BLaER1 treated with 17β-estradiol and CSF1 and Interleukin-3, amounts not matched to agents 10 nM and 100 nM (cell line): ENCODE measurements around the gene FBXO10.
"Not testable (repeated sequence)": the region's sequence is repeated elsewhere in the genome, so short reads cannot be mapped to it uniquely, and the experiment has no call there.

Experiments used
- H3K27ac ChIP-seq, 11 experiments: shearing (Covaris generic); formaldehyde crosslinking; 2 replicates each; pipeline ENCODE4 v1.8.1; 2022
- H3K27me3 ChIP-seq, 11 experiments: shearing (Covaris generic); formaldehyde crosslinking; 2 replicates each; pipeline ENCODE4 v1.8.1; 2022
- H3K36me3 ChIP-seq, 11 experiments: shearing (Covaris generic); formaldehyde crosslinking; 2 replicates each; pipeline ENCODE4 v1.8.1; 2022
- H3K4me1 ChIP-seq, 10 experiments: shearing (Covaris generic); formaldehyde crosslinking; 2 replicates each; pipeline ENCODE4 v1.8.1; 2022
- H3K4me2 ChIP-seq, 11 experiments: shearing (Covaris generic); formaldehyde crosslinking; 2 replicates each; pipeline ENCODE4 v1.8.1; 2022
- H3K4me3 ChIP-seq, 10 experiments: shearing (Covaris generic); formaldehyde crosslinking; 2 replicates each; pipeline ENCODE4 v1.8.1; 2022
- H3K9ac ChIP-seq, 11 experiments: shearing (Covaris generic); formaldehyde crosslinking; 2 replicates each; pipeline ENCODE4 v1.8.1; 2022
- H3K9me3 ChIP-seq, 11 experiments: shearing (Covaris generic); formaldehyde crosslinking; replicated peaks in 1 of 11; 2 replicates each; pipeline ENCODE4 v1.8.1; 2022
- H4K20me1 ChIP-seq, 11 experiments: shearing (Covaris generic); formaldehyde crosslinking; 2 replicates each; pipeline ENCODE4 v1.8.1; 2022
- Cebpa-rat ChIP-seq, 11 experiments: shearing (Covaris generic); IDR thresholded peaks; 2 replicates each; pipeline ENCODE4 v1.8.1; 2022

Gene FBXO10

DNA sequence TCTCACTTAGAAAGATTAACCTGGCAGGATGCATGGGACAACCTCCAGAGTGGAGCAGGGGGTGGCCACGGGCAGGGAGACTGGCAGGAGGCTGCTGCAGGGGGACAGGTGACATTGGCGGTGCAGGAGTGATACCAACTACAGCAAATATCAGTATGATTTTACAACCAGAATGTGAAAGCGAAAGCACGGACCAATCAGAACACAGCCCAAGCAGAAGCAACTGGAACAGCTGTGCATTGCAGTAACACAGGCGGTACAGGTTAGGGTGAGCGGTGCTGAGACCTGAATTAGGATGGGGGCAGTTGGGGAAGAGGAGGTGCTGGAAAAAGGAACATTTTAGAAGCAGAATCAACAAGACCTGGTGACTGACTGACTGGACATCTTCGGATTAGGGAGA is 61.2 kb downstream of the FBXO10 start:
- H3K27me3 ChIP-seq: no peaks in the 10 kb centered on the region
- peaks cover 0 to 12% (median 0%) of the 10 kb centered on the region in 11 experiments; a peak in 1 of 22 replicates for H4K20me1 ChIP-seq
- peaks cover 0 to 6% (median 0%) of the 10 kb centered on the region in 10 experiments; a peak in 2 of 20 replicates for H3K4me1 ChIP-seq
- no peak overlapping the region for H3K27ac ChIP-seq
- H3K9ac ChIP-seq: peak overlapping the region in 1 of 11 experiments; percentile 15; a peak in 1 of 22 replicates
- peaks cover under 1 to 47% (median 12%) of the 10 kb centered on the region in 11 experiments; a peak in 16 of 22 replicates for H3K36me3 ChIP-seq
- no peak overlapping the region for H3K4me2 ChIP-seq
- no peak overlapping the region for H3K4me3 ChIP-seq
- no peak for TF ChIP-seq Cebpa-rat (IDR thresholded peaks at IDR 0.05)
- peaks cover 0 to 3% (median 0%) of the 10 kb centered on the region in 11 experiments; a peak in 2 of 22 replicates for H3K9me3 ChIP-seq

DNA sequence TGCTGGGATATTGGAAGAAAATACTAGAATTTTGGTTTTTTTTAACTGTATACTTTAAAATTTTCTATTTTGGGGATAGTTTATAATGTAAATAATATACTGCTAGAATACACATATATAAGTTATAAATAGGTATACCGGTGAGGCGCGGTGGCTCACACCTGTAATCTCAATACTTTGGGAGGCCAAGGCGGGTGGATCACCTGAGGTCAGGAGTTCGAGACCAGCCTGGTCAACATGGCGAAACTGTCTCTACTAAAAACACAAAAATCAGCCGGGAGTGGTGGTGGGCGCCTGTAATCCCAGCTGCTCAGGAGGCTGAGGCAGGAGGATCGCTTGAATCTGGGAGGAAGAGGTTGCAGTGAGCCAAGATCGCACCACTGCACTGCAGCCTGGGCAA is 61.8 kb downstream of the FBXO10 start:
- H3K4me2 ChIP-seq: not testable (repeated sequence)

DNA sequence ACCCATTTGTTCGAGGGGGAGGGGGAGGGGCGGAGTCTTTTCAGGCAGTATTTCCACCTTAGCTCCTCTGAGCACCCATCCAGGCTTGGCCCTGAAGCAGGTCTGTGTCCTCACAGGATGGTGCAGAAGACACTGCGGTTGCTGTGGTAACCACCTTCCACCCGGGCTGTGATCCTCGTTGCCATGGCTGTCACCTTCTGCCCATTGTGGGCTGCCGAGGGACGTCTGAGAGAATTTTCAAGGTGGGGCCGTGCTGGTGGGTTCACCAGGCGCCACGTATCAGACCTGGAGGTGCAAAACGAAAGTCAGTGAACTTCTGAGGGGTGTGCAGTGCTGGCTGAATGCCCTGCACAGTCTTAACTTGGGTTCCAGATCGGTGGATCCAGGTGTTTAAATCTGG is 63.7 kb downstream of the FBXO10 start:
- peaks cover 0 to 14% (median 5%) of the 10 kb centered on the region in 10 experiments; a peak in 7 of 20 replicates for H3K4me1 ChIP-seq
- no peaks in the 10 kb centered on the region for H3K27me3 ChIP-seq
- H3K9ac ChIP-seq: no peak overlapping the region
- no peak overlapping the region for H3K27ac ChIP-seq
- no peak for TF ChIP-seq Cebpa-rat (IDR thresholded peaks at IDR 0.05)
- no peak overlapping the region for H3K4me2 ChIP-seq
- no peaks in the 10 kb centered on the region for H3K9me3 ChIP-seq
- peaks cover 0 to 24% (median 0%) of the 10 kb centered on the region in 11 experiments; a peak in 6 of 22 replicates for H4K20me1 ChIP-seq
- peaks cover 13 to 49% (median 23%) of the 10 kb centered on the region in 11 experiments; a peak in 21 of 22 replicates for H3K36me3 ChIP-seq
- H3K4me3 ChIP-seq: no peak overlapping the region

More for the DNA sequence above, 61.8 kb downstream of the FBXO10 start:
- H3K9ac ChIP-seq, H3K27ac ChIP-seq, H3K9me3 ChIP-seq, H3K4me1 ChIP-seq, H3K27me3 ChIP-seq, H3K4me3 ChIP-seq: not testable (repeated sequence)
- Histone ChIP-seq H4K20me1 (peaks cover 0 to 12% (median 0%) of the 10 kb centered on the region in 11 experiments; a peak in 1 of 22 replicates), H3K36me3 (peaks cover 7 to 46% (median 16%) of the 10 kb centered on the region in 11 experiments; a peak in 20 of 22 replicates)

DNA sequence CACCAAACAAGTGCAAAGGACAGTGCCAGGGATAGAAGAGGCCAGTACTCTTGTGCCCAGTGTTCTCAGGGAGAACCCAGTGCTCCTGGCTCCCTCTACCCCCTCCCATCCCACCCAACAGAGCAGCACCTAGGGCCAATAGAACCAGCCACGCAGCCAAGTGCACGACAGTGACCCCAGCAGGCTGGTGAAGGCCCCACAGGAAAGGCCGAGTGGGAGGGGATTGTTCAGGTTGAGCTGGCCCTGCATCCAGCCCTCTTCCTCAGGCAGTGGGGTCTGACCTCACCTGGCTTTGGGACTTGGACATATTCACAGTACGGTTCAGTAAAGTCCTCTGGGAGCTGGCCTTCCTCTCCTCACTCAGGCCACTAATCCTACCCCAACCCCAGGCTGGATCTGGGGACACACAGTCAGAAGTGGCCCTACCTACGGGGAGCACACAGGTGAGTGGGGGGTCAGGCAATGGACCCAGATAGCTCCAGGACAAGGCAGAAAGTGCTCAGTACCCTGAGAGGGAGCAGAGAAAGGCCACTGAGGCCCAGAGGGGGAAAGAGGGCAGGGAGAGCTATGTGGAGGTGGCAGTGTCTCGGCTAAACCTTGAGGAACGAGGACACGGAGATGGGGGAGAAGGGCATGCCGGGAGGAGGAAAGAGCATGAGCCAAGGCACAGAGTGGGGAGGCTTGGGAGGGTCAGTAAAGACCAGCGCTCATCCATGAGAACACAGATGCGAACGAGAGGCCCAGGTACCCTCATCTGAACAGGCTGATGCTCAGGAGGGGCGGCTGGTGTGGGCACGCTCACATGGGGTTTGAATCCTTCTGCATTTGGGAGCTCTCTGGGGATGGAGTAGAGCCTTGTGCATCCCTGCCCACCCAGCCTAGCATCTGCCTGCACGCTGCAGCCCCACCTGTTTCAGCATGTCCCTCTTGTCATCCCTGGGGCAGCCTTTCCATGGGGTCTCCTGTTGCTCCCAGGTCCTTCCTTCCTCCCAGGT is 64.9 kb downstream of the FBXO10 start:
- no peak for TF ChIP-seq Cebpa-rat (IDR thresholded peaks at IDR 0.05)
- no peaks in the 10 kb centered on the region for H3K9me3 ChIP-seq
- no peak overlapping the region for H3K4me2 ChIP-seq
- H3K27ac ChIP-seq: no peak overlapping the region
- no peak overlapping the region for H3K4me3 ChIP-seq
- H3K9ac ChIP-seq: no peak overlapping the region
- peaks cover 0 to 19% (median 8%) of the 10 kb centered on the region in 10 experiments; a peak in 8 of 20 replicates for H3K4me1 ChIP-seq
- no peaks in the 10 kb centered on the region for H3K27me3 ChIP-seq
- peaks cover 0 to 27% (median 0%) of the 10 kb centered on the region in 11 experiments; a peak in 6 of 22 replicates for H4K20me1 ChIP-seq
- H3K36me3 ChIP-seq: peaks cover 22 to 52% (median 32%) of the 10 kb centered on the region in 11 experiments; a peak in 21 of 22 replicates

DNA sequence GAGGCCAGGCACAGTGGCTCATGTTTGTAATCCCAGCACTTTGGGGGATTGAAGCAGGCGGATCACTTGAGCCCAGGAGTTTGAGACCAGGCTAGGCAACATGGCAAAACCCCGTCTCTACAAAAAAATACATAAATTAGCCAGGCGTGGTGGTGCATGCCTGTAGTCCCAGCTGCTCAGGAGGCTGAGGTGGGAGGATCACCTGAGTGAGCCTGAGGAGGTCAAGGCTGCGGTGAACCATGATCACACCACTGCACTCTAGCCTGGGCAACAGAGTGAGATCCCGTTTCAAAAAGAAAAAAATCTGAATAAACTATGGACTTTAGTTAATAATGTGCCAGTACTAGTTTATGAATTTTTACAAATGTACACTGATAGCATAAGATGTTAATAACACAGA is 66.1 kb downstream of the FBXO10 start:
- Histone ChIP-seq H4K20me1 (peaks cover 0 to 34% (median 4%) of the 10 kb centered on the region in 11 experiments; a peak in 9 of 22 replicates), H3K4me1 (peaks cover 0 to 19% (median 8%) of the 10 kb centered on the region in 10 experiments; a peak in 8 of 20 replicates), H3K36me3 (peaks cover 18 to 57% (median 44%) of the 10 kb centered on the region in 11 experiments; a peak in 21 of 22 replicates)
- H3K27me3 ChIP-seq, H3K9ac ChIP-seq, H3K27ac ChIP-seq, H3K4me3 ChIP-seq, H3K9me3 ChIP-seq, H3K4me2 ChIP-seq: not testable (repeated sequence)

DNA sequence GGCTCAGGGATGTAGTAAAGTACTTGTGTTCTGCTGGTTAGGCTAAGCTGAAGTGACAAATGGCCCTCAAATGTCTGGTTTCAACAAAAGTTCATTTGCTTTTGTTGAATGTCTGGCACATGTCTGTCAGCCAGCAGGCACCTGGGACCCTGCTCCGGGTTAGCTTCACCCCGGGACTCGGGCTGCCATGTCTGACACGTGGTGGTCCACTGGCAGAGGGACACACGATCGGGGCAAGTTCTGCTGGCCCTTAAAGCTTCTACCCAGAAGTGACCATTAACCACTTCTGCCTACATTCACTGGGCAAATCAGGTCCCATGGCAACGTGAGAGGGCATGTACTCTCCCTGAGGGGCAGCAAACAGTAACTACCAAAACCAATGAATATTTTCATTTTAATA is 66.6 kb downstream of the FBXO10 start:
- H4K20me1 ChIP-seq: peaks cover 0 to 37% (median 7%) of the 10 kb centered on the region in 11 experiments; a peak in 10 of 22 replicates
- H3K4me1 ChIP-seq: peaks cover 0 to 19% (median 8%) of the 10 kb centered on the region in 10 experiments; a peak in 8 of 20 replicates
- TF ChIP-seq Cebpa-rat (IDR thresholded peaks at IDR 0.05): no peak
- H3K9ac ChIP-seq: no peak overlapping the region
- H3K36me3 ChIP-seq: peaks cover 20 to 62% (median 50%) of the 10 kb centered on the region in 11 experiments; a peak in 21 of 22 replicates
- no peaks in the 10 kb centered on the region for H3K9me3 ChIP-seq
- no peak overlapping the region for H3K27ac ChIP-seq
- no peak overlapping the region for H3K4me3 ChIP-seq
- no peak overlapping the region for H3K4me2 ChIP-seq
- H3K27me3 ChIP-seq: no peaks in the 10 kb centered on the region

DNA sequence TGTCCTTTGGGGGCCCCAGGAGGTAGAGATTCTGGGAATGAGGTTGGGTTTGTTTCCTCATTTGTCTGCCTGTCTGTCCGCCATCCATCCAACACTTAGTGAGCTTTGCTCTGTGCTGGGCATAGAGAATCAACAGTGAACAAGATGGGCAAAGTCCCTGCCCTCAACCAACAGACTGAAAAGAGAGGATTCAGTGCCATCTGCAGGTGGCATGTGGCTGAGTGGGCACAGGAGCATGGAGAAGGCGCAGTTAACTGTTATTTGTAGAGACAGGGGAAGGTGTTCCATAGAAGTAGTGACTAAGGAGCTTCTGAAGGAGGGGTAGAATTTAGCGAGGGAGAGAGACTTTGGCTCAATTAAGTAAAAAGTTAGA is 67.4 kb downstream of the FBXO10 start:
- Histone ChIP-seq H3K4me2 (no peak overlapping the region), H3K9ac (no peak overlapping the region), H3K9me3 (no peaks in the 10 kb centered on the region), H3K4me3 (no peak overlapping the region), H3K4me1 (peaks cover 0 to 22% (median 9%) of the 10 kb centered on the region in 10 experiments; a peak in 13 of 20 replicates), H3K27ac (no peak overlapping the region), H3K27me3 (no peaks in the 10 kb centered on the region), H3K36me3 (peaks cover 26 to 69% (median 57%) of the 10 kb centered on the region in 11 experiments), H4K20me1 (peaks cover 0 to 44% (median 7%) of the 10 kb centered on the region in 11 experiments; a peak in 10 of 22 replicates)
- TF ChIP-seq Cebpa-rat (IDR thresholded peaks at IDR 0.05): no peak

DNA sequence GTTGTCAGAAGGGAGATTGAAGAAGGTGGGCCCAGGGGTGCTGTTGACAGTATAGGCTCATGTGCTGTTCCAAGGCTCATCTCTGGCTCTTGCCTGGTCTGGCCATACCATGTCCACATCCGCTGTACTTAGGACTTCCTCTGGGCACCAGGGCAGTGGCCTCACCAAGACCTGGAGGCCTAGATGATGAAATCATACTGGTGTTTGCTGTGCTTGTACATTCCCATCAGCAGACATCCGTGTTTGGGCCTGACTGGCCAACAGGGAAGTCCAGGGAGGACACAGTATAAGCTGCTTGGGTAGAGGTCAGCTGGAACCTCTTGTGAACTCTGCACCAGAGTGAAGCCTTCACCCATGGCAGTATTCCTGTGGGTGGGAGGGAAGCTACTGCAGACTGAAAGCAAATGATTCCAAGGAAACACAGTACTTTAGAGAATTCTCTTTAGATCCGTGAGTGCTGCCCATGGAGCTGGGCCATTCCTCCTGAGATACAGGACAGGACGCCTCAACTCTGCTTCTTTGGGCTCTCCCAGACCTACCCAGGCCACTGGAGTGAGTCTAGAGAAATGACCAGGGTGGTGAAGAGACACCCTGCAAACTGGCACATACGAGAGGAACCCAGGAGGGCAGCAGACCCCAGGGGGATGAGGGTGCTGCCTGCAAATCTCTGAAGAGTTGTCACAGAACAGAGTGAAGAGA is 67.9 kb downstream of the FBXO10 start:
- no peaks in the 10 kb centered on the region for H3K9me3 ChIP-seq
- TF ChIP-seq Cebpa-rat (IDR thresholded peaks at IDR 0.05): no peak
- H3K27me3 ChIP-seq: no peaks in the 10 kb centered on the region
- peaks cover 31 to 75% (median 62%) of the 10 kb centered on the region in 11 experiments for H3K36me3 ChIP-seq
- H3K4me2 ChIP-seq: no peak overlapping the region
- peaks cover 0 to 44% (median 9%) of the 10 kb centered on the region in 11 experiments; a peak in 10 of 22 replicates for H4K20me1 ChIP-seq
- no peak overlapping the region for H3K4me3 ChIP-seq
- H3K27ac ChIP-seq: no peak overlapping the region
- peaks cover 4 to 27% (median 9%) of the 10 kb centered on the region in 10 experiments; a peak in 13 of 20 replicates for H3K4me1 ChIP-seq
- no peak overlapping the region; a peak in 1 of 22 replicates for H3K9ac ChIP-seq
